ENCODE results near the gene ABCC8. TPM values are rescaled to one million over a fixed set of nuclear protein-coding genes. Genes with fewer than 3 reads are reported as not detected.

The ABCC8 gene
- total and polyA plus RNA-seq, 2 experiments from 2014 or later, result 2.0 to 3.4 TPM

DNA sequence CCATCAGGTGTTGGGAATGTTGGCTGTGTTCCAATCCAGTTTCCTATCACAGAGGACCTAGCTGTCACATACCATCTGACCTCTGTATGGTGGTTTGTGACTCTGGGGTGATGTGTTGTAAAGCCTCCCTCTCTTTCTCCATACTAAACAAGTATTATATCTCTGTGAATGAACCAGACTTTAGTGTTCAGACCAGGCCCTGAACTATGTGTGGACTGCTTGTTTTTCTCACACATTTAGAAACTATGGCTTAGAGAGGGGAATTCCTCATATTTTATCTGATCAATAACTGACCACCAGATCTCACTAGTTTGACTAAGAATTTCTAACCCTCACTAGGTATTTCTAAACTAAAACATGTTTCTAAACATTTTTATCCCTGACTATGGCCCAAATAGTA lies 107.6 kb downstream of the ABCC8 start:
- no peaks in the 10 kb centered on the region for H3K4me1 Mint-ChIP-seq
- no peaks in the 10 kb centered on the region for H3K79me2 ChIP-seq (replicated peaks; ENCODE audit: insufficient read depth)
- H3K27ac ChIP-seq (ENCODE audit: low read depth), result no peak overlapping the region
- ATAC-seq, result no peak
- H3K36me3 Mint-ChIP-seq (ENCODE audit: low read depth), result peaks cover 57% of the 10 kb centered on the region
- no peaks in the 10 kb centered on the region for H3K4me1 ChIP-seq (ENCODE audit: insufficient read depth)
- no peaks in the 10 kb centered on the region for H3K9me2 ChIP-seq (ENCODE audit: insufficient read depth)
- H3K27me3 ChIP-seq (ENCODE audit: insufficient read depth), result no peaks in the 10 kb centered on the region
- H3K27ac Mint-ChIP-seq, result no peak overlapping the region
- no peak for DNase-seq (ENCODE audit: low spot score)
- H3K4me2 ChIP-seq, result no peak overlapping the region
- H3K4me3 Mint-ChIP-seq, result no peak overlapping the region
- no peak overlapping the region for H2AFZ ChIP-seq
- H3K9me3 Mint-ChIP-seq, result peaks cover 63% of the 10 kb centered on the region
- no peak overlapping the region for H3K4me3 ChIP-seq
- TF ChIP-seq EZH2 (IDR thresholded peaks at IDR 0.05; ENCODE audit: low read depth, unreplicated experiment), result no peak
- TF ChIP-seq ETS1 (IDR thresholded peaks at IDR 0.05), result no peak
- no peak for TF ChIP-seq EZH2phosphoT487 (IDR thresholded peaks at IDR 0.05; ENCODE audit: unreplicated experiment)
- no peak for TF ChIP-seq ZNF114 (CRISPR knock-in tag; IDR thresholded peaks at IDR 0.05)
- no peak for TF ChIP-seq ZNF331 (CRISPR knock-in tag; IDR thresholded peaks at IDR 0.05; ENCODE audit: low read depth)
- no peak for TF ChIP-seq CREB1 (CRISPR knock-in tag; IDR thresholded peaks at IDR 0.05; ENCODE audit: low read depth)
- TF ChIP-seq ZNF462 (CRISPR knock-in tag; IDR thresholded peaks at IDR 0.05), result no peak
- TF ChIP-seq POLR2AphosphoS5 (IDR thresholded peaks at IDR 0.05; ENCODE audit: low read depth), result no peak
- TF ChIP-seq REST (IDR thresholded peaks at IDR 0.05; ENCODE audit: unreplicated experiment), result no peak
- TF ChIP-seq CTCF (conservative IDR thresholded peaks at IDR 0.05; ENCODE audit: low read depth in 2 of 2), result no peak
- no peak for TF ChIP-seq NANOG (IDR thresholded peaks at IDR 0.05; ENCODE audit: borderline replicate concordance)
- TF ChIP-seq JUNB (IDR thresholded peaks at IDR 0.05; ENCODE audit: unreplicated experiment), result no peak
- TF ChIP-seq STAT1 (IDR thresholded peaks at IDR 0.05; ENCODE audit: unreplicated experiment), result no peak
- no peaks in the 10 kb centered on the region for H4K20me1 ChIP-seq (replicated peaks; ENCODE audit: insufficient read depth)
- no peaks in the 10 kb centered on the region for H3F3A ChIP-seq (replicated peaks; ENCODE audit: low read depth)
- H3K27me3 Mint-ChIP-seq (ENCODE audit: insufficient read depth, low read depth, poor library complexity), result no peaks in the 10 kb centered on the region
- peaks cover 9% of the 10 kb centered on the region; the same call in 1 of the 2 replicates for H3K36me3 ChIP-seq (ENCODE audit: insufficient read depth)
